Uterus (tissue), 2 donors: ENCODE results near the gene GNAS-AS1.

Source experiments
- POLR2A ChIP-seq, 2 donors: fragments of 450-650 bp; IDR thresholded peaks; one replicate each; pipeline ENCODE4 v1.6.1; 2016; ENCODE audit warnings: antibody characterized with exemption in 2 of 2, mild to moderate bottlenecking in 1 of 2, moderate library complexity in 1 of 2
- TF ChIP-seq, protein P1 (sequence below), 4 experiments: fragments of 200-600 bp in 2 of 4; fragments of 450-650 bp in 2 of 4; sonication (generic) in 2 of 4; IDR thresholded peaks; one replicate each; pipeline ENCODE4 v1.5.1; 2016 to 2019; ENCODE audit warnings: antibody characterized with exemption in 4 of 4, mild to moderate bottlenecking in 2 of 4, moderate library complexity in 1 of 4

DNA sequence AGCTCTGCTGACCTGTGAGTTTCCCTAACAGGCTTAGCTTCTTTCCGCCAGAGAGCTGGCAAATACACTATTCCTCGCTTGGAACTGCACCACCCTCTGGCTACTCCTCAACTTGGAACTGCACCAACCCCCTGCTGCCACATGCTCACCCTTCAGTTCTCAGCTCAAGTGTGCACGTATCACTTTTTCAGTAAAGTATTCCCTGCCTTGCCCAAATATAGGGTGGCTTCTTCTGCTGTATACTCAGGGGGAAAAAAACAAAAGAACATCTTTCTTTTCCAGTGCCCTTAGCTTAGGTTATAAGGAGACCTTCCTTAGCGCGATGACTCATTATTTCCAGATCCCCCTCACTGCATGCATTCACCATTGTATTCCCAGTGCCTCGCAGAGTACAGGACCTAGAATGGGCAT is 21.2 kb downstream of the GNAS-AS1 start:
- TF ChIP-seq POLR2A (IDR thresholded peaks at IDR 0.05): no peak
- TF ChIP-seq, protein P1, sequence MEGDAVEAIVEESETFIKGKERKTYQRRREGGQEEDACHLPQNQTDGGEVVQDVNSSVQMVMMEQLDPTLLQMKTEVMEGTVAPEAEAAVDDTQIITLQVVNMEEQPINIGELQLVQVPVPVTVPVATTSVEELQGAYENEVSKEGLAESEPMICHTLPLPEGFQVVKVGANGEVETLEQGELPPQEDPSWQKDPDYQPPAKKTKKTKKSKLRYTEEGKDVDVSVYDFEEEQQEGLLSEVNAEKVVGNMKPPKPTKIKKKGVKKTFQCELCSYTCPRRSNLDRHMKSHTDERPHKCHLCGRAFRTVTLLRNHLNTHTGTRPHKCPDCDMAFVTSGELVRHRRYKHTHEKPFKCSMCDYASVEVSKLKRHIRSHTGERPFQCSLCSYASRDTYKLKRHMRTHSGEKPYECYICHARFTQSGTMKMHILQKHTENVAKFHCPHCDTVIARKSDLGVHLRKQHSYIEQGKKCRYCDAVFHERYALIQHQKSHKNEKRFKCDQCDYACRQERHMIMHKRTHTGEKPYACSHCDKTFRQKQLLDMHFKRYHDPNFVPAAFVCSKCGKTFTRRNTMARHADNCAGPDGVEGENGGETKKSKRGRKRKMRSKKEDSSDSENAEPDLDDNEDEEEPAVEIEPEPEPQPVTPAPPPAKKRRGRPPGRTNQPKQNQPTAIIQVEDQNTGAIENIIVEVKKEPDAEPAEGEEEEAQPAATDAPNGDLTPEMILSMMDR (IDR thresholded peaks at IDR 0.05): no peak
